ENCODE data around the gene NSF. TPM values are rescaled to one million over a fixed set of nuclear protein-coding genes. Genes with fewer than 3 reads are reported as not detected.
"Not testable (repeated sequence)": the region's sequence is repeated elsewhere in the genome, so short reads cannot be mapped to it uniquely, and the experiment has no call there.

Gene NSF
- total RNA-seq, 3 donors from 2014 or later, result 68.5 to 95.4 (median 69.3) TPM

DNA sequence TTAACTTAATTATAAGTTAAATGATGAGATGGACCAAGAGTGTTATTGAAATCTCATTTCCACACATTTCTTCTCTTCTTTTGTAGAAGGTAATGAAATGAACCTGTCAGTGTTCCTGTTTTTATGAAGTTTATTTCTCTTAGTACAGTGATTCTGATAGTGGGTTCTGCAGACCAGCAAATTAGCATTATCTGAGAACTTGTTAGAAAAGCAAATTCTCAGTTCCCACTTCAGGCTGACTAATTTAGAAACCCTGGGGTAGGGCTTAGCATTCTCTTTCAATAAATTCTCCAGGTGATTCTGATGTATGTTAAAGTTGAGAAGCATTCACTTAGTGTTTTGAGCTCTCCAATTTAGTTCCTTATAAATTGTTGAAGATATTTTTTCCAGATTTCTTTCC lies 12.7 kb downstream of the NSF start:
- DNase-seq; H3K36me3 ChIP-seq (ENCODE audit: low read depth); intact Hi-C loops (cut with DNase I, micrococcal nuclease); H3K9me3 ChIP-seq; H3K4me1 ChIP-seq (ENCODE audit: low read depth); H3K4me3 ChIP-seq: not testable (repeated sequence)
- peak; percentile 25 for ATAC-seq

DNA sequence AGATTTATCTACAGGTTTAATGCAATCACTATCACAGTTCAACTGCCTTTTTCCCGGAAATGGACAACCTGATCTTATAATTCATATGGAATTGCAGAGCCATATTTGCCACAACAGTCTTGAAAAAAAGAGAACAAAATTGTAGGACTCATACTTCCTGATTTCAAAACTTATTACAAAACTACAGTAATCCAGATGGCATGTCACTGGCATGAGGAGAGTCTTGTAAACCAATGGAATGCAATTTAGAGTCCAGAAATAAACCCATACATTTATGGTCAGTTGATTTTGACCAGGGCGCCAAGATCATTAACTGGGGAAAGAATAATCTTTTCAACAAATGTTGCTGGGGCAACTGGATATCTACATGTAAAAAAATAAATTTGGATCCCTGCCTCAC lies 20.8 kb downstream of the NSF start:
- H3K4me3 ChIP-seq; H3K4me1 ChIP-seq (ENCODE audit: low read depth); ATAC-seq; H3K36me3 ChIP-seq (ENCODE audit: low read depth); intact Hi-C loops (cut with DNase I, micrococcal nuclease); H3K9me3 ChIP-seq; DNase-seq: not testable (repeated sequence)

DNA sequence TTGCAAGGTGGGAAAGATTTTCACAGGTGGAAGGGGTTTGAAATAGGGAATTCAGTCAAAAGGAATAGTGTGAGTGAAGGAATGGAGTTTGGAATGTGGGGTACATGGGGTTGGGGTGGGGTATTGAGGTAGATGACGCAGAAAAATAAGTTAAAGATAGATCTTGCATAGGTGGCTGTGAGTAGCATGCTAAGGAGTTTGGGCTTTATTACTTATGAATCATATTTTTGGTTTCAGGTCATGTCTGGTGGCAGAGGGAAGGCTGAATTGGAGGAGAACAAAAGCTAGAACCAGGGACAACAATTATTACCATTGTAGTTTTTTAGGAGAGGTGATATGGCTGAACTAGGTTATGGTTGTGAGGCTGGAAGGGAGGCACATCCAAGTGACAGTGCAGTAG lies 23.4 kb downstream of the NSF start:
- ATAC-seq; H3K4me3 ChIP-seq; H3K9me3 ChIP-seq; DNase-seq; intact Hi-C loops (cut with DNase I, micrococcal nuclease); H3K36me3 ChIP-seq (ENCODE audit: low read depth); H3K4me1 ChIP-seq (ENCODE audit: low read depth): not testable (repeated sequence)

DNA sequence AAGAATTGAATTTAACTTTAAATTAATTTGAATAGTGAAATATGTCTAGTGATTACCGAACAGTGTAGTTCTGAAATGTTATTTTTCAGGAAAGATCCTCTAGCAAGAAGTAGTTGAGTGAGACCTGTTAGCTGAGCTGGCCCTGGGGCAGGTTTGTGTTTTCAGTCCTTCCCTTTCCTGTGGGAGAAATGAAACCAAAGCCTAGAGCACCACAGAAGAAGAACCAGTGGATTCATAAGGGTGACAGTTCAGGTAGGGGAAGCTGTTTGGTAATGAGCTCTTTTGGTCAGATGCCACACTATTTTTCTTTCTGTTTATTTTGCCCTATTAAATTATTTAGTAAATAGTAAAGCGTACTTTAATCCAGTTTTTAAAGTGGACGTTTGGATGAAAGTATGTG lies 26.7 kb downstream of the NSF start:
- H3K4me1 ChIP-seq (ENCODE audit: low read depth); H3K36me3 ChIP-seq (ENCODE audit: low read depth); intact Hi-C loops (cut with DNase I, micrococcal nuclease); DNase-seq; H3K9me3 ChIP-seq; H3K4me3 ChIP-seq; ATAC-seq: not testable (repeated sequence)

DNA sequence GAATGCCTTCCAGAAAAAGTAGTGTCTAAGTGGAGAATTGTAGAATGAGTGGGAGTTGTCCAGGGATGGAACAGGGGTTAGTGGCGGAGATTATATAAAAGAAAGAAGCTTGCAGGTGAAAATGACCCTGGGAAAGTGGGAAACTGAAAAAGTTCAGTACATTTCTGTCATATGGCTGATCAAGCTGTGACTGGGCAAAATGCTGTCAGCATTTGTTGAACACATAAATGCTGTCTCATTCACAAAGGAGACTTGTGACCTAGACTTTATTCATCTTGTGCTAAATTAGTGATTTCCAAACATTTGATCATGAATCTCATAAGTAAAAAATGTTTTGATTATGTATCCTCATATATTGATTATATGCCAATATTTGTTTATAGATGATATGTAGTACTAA lies 28.5 kb downstream of the NSF start:
- intact Hi-C loops (cut with DNase I, micrococcal nuclease); ATAC-seq; H3K4me3 ChIP-seq: not testable (repeated sequence)

DNA sequence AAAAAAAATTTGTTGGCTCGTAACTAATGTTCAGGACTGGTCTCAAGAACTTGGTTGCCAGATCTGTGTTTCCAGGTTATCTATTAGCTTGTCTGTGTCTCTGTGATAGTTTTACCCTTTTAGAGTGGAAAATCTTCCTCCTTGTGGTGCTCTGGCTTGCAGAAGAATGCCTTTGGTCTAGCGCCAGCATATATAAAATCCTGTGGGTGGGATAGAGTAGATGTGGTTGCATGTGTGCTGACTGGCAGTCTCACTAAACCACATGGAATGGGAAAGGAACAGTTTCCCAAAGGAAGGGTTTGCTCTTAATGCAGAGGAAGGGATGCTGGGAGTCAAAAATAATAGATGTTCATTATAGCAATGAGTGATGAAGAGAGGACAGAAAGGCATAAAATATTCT lies 33.3 kb downstream of the NSF start:
- intact Hi-C loops (cut with DNase I, micrococcal nuclease); H3K9me3 ChIP-seq; DNase-seq; H3K36me3 ChIP-seq (ENCODE audit: low read depth); H3K4me1 ChIP-seq (ENCODE audit: low read depth); H3K4me3 ChIP-seq; ATAC-seq: not testable (repeated sequence)

More for the DNA sequence above, 28.5 kb downstream of the NSF start:
- H3K9me3 ChIP-seq; H3K4me1 ChIP-seq (ENCODE audit: low read depth); H3K36me3 ChIP-seq (ENCODE audit: low read depth); DNase-seq: not testable (repeated sequence)

DNA sequence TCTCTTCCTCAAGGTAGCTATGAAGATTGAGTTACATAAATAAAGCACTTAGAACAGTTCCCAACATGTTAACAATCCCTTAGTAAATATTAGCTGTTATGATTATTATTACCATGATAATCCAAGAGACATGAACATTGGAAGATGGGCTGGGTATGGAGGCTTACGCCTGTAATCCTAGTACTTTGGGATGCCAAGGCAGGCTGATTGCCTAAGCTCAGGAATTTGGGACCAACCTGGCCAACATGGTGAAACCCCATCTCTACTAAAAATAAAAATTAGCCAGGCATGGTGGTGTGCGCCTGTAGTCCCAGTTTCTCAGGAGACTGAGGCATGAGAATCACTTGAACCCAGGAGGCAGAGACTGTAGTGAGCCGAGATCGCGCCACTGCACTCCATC lies 34.3 kb downstream of the NSF start:
- intact Hi-C loops (cut with DNase I, micrococcal nuclease), result not testable (repeated sequence)

DNA sequence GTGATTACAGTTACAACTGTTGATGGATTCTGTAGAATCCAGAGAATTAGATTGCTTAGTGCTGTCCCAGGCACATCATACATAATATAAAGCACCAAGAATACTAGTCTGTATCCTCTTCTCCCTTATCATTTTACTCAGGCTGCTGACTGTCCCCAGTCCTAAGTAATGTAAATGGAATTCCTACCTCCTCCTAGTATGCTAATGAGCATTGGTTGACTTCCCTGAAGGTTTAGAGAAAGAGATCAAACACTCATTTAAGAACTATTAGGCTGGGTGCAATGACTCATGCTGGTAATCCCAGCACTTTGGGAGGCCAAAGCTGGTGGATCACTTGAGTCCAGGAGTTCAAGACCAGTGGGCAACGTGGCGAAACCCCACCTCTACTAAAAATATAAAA lies 37.0 kb downstream of the NSF start:
- DNase-seq; H3K9me3 ChIP-seq; H3K4me1 ChIP-seq (ENCODE audit: low read depth); intact Hi-C loops (cut with DNase I, micrococcal nuclease); H3K36me3 ChIP-seq (ENCODE audit: low read depth); H3K4me3 ChIP-seq; ATAC-seq: not testable (repeated sequence)

More for the DNA sequence above, 34.3 kb downstream of the NSF start:
- not testable (repeated sequence) for H3K4me1 ChIP-seq (ENCODE audit: low read depth); ATAC-seq; DNase-seq; H3K4me3 ChIP-seq; H3K9me3 ChIP-seq; H3K36me3 ChIP-seq (ENCODE audit: low read depth)

DNA sequence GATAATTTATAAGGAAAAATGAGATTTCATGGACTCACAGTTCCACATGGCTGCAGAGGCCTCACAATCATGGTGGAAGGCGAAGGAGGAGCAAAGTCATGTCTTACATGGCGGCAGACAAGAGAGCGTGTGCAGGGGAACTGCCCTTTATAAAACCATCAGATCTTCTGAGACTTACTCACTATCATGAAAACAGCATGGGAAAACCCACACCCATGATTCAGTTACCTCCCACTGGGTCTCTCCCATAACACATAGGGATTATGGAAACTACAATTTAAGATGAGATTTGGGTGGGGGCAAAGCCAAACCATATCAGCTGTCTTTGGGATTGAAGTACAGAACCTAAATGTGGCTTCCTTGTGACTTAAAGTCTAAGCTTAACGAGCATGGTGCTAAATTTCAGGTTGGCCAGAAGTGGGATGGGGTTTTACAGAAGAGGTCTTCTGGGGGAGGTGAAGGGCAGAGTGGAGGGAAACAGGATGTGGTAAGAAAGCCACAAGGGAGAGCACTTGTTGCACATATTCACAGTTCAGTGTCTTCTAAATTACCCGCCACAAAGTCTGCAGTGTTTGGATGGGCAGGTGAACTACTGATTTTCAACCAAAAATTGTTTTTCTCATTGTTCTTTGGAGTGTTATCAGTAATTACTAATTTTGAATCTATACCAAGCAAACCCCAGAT lies 38.4 kb downstream of the NSF start:
- H3K4me3 ChIP-seq; H3K36me3 ChIP-seq (ENCODE audit: low read depth); H3K4me1 ChIP-seq (ENCODE audit: low read depth); intact Hi-C loops (cut with DNase I, micrococcal nuclease); H3K9me3 ChIP-seq; DNase-seq: not testable (repeated sequence)
- peak; percentile 82 for ATAC-seq

DNA sequence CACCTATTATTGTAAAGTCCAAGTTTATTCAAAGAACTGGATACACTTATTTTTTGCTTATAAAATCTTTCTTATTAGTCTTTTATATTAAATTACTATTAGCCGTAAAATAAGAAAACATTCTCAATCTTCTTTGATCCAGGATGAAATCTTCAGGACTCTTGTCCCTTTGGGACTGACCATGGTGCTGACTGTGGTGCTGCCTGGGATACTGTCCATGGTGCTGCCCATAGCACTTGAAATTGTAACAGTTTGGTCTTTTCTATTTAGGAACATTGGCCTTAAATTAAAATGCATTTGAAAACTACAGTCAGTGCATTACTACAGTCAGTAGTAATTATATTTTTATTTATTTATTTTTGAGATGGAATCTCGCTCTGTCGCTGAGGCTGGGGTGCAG lies 41.7 kb downstream of the NSF start:
- H3K4me3 ChIP-seq; intact Hi-C loops (cut with DNase I, micrococcal nuclease); H3K36me3 ChIP-seq (ENCODE audit: low read depth); H3K4me1 ChIP-seq (ENCODE audit: low read depth); DNase-seq; H3K9me3 ChIP-seq: not testable (repeated sequence)
- peak; percentile 46 for ATAC-seq

DNA sequence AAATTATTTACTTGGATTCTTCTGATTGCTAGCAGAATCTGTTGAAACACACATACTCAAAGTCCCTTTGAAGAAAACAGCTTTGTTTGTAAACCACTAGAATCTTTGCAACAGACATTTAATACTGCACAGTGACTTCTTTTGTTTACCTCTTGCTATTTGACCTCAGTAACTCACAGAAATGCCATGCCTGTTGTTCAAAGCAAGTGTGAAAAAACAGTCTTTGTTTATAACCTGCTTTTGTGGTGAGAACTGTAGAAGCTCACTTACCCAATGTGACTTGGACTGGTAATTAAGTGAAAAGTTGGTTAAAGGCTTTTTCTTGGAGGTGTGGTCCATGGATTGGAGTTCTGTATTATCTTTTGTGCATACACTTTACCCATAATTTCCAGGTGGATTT lies 44.4 kb downstream of the NSF start:
- H3K9me3 ChIP-seq; H3K36me3 ChIP-seq (ENCODE audit: low read depth); ATAC-seq; H3K4me1 ChIP-seq (ENCODE audit: low read depth); intact Hi-C loops (cut with DNase I, micrococcal nuclease); DNase-seq; H3K4me3 ChIP-seq: not testable (repeated sequence)

DNA sequence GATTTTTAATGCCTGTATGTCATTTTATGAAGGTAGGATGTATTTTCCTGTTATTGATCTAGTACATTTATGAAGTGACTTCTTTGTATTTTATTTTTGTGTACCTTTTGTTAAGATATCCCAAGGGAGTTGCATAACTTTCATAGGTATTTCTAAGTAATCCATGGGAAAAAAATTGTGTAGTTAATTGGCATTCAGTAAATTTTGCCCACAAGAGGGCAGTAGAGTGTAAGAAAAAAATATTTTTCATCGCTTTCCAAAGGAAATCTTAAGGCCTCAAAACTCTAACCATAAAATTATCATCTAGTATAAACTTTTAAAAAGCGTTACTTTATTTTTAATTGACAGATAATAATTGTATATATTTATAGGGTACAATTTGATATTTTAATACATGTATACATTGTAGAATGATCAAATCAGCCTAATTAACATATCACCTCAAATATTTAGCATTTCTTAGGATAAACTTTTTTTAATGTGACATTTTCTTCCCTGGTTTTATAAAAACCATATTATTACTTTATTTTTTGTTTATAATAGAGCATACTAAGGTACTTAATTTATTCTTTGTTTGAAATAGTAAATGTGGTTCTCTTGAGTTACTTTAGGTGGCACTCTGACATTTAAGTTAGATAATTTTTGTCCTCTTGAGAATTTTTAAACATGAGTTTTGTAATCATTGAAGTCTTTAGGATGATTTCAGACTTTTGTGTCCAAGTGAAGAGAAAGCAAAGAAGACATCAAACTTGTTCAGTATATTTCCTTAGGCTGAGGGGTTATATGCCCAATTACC lies 51.6 kb downstream of the NSF start:
- H3K9me3 ChIP-seq; DNase-seq; H3K36me3 ChIP-seq (ENCODE audit: low read depth); H3K4me1 ChIP-seq (ENCODE audit: low read depth); H3K4me3 ChIP-seq; ATAC-seq; intact Hi-C loops (cut with DNase I, micrococcal nuclease): not testable (repeated sequence)

DNA sequence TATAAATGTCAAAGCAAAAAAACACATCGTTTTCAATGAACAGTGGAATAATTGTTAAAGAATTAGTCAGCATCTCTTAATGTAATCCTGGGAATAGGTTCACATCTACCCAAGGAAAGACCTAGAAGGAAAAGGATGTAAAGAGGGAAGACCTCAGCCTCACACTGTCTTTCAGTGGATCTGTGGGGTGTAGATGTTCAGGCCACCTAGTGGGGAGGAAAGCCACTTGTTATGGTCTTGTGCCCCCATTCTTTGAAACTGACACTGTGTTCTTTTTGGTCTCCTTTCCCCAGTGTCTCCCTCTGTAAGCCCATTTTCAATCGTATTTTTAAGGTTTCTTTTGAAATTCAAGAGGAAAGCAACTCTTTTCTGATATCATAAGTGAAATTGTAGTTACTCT lies 56.8 kb downstream of the NSF start:
- H3K4me3 ChIP-seq; intact Hi-C loops (cut with DNase I, micrococcal nuclease); H3K36me3 ChIP-seq (ENCODE audit: low read depth); H3K9me3 ChIP-seq; H3K4me1 ChIP-seq (ENCODE audit: low read depth); ATAC-seq; DNase-seq: not testable (repeated sequence)

DNA sequence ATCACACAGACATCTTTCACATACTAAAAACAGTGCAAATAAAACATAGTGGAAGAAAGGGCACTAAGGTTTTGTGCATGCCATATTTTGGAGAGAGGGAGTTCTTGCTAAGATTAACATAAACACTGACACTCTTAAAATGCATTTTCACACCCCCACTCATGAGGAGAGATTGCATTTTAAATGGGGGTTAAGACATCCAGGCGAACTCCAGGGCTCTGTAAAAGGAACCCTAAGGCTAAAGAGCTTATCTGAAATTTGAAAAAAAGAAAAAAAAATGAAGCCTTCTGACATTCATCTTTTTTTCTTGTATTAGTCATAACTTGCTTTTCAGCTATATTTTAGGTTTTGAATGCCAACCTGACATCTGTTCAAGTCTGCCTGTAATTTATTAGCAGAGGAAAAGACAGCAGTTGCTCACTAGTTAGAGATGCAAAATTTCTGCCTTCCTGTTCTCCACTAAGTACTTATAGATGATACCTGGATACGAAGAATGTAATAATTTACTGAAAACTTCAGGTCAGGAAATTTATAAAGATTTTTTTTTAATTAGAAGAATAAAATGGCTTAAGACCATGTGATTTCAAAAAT lies 57.3 kb downstream of the NSF start:
- H3K4me1 ChIP-seq (ENCODE audit: low read depth); DNase-seq; H3K9me3 ChIP-seq; ATAC-seq; H3K4me3 ChIP-seq; H3K36me3 ChIP-seq (ENCODE audit: low read depth); intact Hi-C loops (cut with DNase I, micrococcal nuclease): not testable (repeated sequence)
